HCEC 1CT (cell line): Measurements from ENCODE around the gene SCN9A.
A peak's percentile ranks its signal among the peaks of the same experiment; 100 is the strongest.
"Not testable (repeated sequence)": the region's sequence is repeated elsewhere in the genome, so short reads cannot be mapped to it uniquely, and the experiment has no call there.

Experiments
- DNase-seq: peaks from one replicate; pipeline ENCODE4 v3.0.0-alpha.2; 2017

Gene SCN9A

DNA sequence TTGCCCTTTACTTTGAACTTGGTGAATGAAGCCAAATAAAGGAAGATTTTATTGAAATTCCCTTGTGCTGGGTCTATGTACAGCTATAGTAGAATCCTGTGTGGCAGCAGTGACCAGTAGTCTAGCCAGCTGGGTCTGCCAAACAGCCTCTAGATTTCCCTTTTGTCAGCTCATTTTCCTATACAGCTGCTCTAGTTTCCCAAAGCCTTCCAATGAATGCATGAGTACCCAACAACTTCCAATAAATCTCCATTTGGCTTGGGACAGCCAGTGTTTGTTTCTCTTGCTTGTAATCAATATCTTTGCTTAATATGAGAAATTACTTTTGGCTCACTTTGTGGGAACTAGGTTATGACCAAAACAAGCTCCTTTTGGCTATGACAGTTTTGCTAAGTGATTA is 43.6 kb downstream of the SCN9A start:
- DNase-seq: peak; percentile 27

DNA sequence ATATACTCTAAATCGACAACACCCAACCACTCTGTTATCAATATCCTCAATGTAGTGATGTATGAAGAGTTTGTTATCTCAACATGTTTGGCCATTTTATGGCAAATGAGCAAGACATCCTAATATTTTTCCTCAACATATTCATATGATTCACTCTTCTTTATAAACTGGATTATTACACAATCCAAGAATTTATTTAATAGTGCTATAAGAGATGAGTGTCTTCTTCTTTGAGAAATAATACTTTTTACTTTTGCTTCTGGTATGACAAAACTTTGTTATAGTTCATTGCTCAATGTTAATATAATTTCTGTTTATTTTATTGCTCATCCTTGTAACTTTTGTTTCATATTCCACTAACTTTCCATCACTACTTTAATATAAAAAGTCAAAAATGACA is 44.3 kb downstream of the SCN9A start:
- peak; percentile 66 for DNase-seq

DNA sequence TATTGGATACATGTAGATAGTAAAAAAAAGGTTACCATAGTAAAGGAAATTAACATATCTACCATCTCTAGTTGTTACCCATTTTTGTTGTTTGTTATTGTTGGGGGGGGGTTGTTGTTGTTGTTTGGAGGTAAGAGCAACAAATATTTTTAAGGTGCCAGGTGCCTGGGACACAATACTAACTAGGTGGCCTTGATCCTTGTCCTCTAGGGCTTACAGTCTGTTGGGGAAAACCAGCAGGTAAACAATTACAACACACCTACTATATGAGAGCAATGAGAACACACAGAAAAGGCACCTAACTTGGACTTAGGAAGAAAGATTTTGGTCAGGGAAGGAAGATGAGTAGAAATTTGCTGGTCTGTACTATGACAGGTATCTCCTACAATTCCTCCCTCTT is 46.3 kb downstream of the SCN9A start:
- no peak for DNase-seq

DNA sequence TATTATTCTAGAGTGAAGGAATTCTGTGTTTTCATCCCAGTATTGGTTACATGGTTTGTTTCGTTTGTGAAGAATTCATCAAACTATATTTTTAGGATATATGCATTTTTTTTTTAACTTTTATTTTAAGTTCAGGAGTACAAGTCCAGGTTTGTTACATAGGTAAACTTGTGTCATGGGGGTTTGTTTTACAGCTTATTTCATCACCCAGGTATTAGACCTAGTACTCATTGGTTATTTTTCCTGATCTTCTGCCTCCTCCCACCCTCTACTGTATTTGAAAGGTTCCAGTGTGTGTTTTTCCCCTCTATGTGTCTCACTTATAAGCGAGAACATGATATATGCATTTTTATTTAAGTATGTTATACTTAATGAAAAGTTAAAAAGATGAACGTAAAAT is 47.6 kb downstream of the SCN9A start:
- no peak for DNase-seq

DNA sequence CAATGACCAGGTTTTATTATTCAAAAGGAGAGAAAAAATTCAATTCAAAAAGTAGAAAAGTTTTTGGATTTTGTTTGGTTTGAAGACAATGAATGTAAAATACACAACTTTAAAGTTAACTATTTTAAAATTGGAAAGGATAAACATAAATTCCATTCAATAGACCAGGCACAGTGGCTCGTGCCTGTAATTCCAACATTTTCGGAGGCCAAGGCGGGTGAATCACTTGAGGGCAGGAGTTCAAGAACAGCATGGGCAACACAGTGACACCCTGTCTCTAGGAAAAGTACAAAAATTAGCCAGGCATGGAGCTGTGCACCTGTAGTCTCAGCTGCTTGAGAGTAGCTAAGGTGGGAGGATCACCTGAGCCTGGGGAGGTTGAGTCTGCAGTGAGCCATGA is 54.7 kb downstream of the SCN9A start:
- peak; percentile 37 for DNase-seq

DNA sequence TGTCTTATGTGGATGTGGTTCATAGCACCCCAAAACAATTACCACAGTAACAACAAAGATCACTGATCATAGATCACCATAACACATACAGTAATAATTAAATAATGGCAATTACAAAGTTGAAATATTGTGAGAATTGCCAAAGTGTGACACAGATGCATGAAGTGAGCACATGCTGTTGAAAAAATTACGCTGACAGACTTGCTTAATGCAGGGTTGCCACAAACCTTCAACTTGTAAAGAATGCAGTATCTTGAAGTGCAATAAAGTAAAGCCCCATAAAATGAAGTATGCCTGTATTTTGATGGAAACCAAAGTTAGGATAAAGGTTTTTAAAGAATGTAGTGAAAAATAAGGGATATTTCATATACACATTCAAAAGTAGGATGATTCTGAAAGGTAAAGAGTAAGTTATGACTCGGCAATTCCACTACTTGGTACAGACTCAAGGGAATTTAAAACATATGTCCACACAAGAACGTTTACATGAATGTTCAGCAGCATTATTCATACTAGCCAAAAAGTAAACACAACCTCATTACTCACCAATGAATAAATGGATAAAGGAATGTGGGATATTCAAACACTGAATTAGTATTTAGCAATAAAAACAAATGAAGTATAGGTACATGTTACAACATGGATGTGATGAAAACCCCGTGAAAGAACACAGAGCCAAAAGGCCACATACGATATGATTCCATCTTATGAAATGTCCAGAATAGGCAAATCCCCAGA is 61.6 kb downstream of the SCN9A start:
- DNase-seq: peak; percentile 97

DNA sequence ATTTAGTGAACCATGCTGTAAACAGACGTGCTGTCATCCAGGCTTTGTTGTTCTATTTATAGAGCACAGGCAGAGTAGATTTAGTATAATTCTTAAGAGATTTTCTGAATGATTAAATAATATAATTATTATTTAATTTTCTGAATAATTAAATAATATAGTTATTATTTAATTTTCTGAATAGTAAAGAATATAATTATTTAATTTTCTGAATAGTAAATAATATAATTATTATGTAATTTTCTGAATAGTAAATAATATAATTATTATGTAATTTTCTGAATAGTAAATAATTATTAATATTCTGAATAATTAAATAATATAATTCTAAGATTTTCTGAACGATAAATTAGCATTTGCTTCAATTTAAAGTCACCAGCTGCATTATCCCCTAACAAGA is 62.9 kb downstream of the SCN9A start:
- not testable (repeated sequence) for DNase-seq

DNA sequence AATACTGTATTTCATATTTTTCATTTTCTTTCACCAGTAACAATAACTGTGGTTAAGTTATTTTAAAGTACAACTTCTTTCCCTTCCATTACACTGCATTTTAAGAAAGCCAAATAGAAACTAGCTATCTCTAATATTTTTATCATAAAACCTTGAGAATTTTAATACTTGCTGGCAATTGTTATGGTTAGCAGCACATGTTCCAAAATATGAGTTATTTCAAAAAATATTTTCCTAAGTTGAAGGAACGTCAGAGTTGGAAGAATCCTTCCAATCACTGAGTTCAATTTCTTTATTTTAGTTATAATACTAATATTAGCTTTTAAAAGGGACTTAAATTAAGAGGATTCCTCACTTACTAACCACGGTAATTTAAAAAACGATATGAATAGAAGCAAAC is 68.4 kb downstream of the SCN9A start:
- DNase-seq: no peak

DNA sequence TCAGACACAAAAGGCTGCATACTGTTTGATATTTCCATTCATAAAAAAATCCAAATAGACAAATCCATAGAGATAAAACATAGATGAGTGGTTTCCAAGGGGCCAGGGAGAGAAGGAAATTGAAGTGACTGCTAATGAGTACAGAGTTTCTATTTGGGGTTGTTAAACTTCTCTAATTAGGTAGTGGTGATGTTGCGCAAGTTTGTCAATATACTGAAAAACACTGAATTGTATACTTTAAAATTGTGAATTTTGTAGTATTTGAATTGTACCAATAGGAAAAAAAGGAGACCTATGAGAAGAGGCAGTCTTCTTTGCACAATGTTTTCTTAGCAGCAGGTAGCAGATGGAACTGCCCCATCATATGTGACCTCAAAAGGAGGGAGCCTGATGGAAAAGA is 71.1 kb downstream of the SCN9A start:
- no peak for DNase-seq

DNA sequence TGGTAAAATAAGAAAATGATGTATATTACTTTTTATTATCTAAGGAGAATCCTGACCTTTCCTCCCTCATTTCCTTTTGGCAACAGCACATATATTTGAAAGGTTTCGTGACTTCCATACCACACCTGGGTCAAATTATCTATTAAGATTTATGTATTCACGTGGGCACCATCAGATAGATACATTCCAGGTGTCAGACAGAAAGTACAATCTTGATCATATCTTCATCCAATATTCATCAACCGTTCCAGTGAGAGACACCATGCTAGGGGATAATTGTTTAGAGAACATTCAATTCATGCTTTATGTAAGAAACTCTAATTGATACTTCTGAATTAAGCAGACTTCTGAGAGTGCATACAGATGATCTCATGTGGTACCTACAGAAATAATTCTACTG is 73.7 kb downstream of the SCN9A start:
- no peak for DNase-seq

DNA sequence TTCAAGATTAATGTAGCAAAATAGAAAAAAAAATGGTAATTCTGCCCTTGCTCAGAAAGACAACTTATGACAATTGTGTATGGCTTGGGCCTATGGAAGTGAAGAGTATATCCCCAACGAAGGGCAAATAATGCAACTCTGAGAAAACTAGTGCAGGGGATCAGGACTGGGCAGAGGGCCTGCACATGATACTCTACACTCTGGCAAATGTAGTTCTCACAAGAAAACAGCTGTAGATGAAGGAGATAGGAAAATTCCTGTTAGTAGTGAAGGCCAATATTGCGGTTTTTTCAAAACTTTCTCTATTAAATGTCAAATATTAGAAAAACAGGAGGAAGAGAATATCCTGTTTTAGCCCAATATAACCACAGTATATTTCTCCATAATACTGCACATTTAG is 77.8 kb downstream of the SCN9A start:
- DNase-seq: no peak

DNA sequence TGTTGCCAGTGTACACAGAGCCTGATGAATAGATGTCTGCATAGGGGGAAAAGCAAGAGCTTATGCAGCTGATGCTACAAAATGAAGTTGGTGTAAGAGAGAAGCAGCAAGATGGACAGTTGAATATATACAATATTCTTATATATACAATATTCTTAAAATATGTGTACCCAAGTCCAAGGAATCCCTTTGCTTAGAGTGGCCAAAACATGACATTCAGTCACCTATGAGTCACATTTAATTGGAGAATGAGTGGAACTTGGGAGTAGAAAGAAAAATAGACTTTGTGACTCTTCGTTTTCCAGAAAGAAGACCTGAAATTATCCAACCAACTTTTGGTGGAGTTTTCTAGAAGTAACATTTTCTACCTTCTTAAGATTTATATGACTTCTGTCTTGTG is 81.8 kb downstream of the SCN9A start:
- DNase-seq: no peak

DNA sequence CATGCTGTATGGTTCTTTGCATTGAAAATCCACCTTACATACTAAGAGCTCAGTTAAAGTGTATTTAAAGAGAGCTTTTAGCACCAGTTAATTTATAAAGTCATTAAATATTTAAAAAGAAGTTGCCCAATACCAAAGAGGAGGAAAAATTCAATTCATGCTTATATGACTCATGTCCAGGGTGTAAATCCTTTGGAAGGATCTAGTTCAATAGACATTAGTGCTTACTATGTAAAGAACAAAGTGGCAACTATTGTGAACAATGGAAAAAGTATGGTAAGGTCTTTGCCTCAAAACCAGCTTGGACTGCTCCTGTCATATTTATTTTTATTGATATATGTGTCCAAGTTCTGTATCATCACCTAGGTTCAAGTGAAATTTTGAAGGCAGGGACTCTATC is 90.5 kb downstream of the SCN9A start:
- DNase-seq: no peak

DNA sequence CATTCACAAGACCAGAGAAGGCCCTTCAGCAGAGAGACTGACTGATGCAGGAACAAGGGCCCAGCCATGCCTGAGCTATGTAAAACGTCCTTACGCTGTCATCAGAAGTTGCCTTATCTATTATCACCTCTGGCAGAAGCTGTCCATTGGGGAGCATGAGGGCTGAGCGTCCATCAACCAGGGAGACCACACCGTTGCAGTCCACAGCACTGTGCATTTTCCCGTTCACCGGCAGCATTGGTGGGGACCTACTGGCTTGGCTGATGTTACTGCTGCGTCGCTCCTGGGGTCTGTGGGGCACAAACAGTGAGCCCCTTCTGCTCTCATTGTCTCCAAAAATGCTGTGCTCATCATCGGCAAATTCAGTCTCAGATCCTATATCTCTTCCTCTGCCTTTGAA is 91.4 kb downstream of the SCN9A start:
- no peak for DNase-seq

DNA sequence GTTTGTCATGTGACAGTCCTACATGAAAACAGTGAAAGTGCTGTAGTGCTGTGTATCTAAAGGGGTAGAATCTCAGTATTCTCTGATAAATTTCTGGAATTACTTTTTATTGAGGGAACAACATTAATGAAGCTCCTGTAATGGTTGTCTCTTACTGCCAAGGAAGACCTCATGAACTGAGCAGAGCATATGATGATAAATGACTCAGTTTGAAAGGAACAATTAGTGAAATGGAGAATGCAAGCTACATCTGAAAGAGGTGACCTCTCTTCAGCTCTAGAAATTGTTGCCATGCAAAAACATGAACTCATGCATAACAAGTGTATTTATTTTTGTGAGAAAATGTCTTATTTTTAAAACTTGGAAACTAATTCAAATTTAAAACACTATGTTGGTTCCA is 93.6 kb downstream of the SCN9A start:
- no peak for DNase-seq

DNA sequence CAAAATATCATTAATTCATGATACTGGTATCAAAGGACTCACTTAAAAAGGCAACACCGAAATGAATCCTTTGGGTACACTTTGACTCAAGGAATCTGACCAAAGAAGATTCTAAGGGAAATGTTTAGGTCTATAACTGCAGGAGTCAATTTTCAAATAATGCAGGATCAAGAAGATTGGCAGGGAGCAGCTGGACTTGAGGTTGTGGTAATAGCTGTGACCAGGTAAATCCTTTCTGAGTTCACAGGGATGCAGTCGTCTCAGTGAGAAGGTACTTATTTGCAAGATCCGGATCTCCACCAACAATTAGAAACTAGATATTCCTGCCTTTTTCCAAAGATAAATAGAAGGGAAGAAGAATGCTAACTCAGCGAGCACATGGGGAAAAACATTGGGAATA is 96.9 kb downstream of the SCN9A start:
- DNase-seq: no peak

DNA sequence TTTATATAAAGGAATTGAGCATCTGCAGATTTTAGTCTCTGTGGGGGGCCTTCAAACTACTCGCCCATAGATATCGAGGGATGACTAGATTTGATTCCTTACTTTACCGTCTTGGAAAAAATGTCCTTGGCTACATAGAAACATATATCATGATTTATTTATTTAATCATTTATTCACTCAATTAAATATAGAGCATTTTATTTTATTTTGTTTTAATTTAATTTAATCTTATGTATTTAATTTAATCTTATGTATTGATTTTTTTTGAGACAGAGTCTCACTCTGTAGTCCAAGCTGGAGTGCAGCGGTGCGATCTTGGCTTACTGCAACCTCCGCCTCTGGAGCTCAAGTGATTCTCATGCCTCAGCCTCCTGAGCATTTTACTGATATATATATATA is 105.4 kb downstream of the SCN9A start:
- no peak for DNase-seq

DNA sequence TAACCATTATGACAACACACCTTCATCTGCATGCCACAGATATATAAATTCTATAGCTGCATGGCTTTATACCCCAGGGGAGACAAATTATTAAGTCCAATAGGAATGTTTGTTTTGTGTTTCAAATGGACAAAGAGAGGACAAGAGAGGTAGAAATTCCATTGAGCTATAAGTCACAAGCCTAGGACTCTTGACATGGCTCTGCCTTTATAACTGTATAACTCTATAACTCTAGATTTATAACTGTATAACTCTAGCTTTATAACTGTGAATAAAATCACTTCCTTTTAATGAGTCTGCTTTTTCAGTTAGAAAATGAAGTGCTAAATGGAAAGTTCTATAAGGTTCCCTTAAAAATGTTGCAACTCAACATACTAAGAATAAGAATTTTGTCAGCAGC is 106.4 kb downstream of the SCN9A start:
- no peak for DNase-seq

DNA sequence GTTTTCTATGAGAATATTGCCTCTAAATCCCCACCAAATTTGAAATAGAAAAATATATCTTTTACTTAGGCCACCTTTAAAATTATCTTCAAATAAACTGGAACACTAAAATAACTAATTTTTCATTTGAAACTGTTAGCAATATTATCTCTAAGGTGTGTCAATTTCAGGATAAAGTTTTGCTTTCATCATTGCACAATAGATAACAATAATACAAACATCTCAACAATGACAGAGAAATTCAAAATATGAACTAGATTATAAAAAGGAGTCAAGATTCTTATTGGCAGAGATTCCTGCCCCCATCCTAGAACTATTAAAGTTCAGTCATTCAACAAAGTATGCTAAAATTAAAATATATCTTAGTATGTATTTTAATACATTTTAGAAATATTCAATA is 117.9 kb downstream of the SCN9A start:
- no peak for DNase-seq

DNA sequence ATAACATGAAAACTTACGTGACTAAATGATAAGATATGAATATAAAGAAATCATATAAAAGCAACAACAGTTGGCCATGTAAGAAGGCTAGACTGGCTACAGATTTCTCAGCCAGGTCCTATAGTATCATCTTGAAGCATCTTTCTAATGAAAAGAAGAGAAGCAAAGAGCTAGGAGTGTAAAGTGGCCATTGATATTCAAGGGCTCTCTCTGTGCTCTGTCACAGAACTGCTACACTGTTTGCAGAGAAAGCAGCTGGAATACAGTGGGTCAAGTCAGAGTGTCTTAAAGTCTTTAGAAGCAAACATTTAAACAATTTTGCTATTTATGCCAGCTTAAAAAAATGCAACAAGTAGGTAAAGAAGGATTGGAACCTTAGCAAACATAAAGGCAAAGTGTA is 118.8 kb downstream of the SCN9A start:
- no peak for DNase-seq

DNA sequence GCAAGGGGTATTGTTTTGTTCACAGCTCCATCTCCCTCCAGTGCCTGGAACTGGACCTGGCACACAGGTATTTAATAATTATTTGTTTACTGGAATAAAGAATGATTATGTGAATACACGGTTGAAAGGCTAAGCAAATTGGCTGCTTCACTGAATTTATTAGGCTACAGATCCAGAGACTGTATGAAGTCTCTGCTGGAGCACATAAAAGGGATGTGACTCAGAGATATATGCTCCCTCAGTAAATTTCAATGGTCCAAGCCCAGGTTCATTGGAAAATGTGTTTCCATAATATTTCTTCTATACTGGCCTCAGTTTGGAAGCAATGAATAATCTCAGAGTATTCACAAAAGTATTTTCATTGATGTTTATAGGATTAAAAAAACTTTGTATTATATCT is 126.4 kb downstream of the SCN9A start:
- no peak for DNase-seq

DNA sequence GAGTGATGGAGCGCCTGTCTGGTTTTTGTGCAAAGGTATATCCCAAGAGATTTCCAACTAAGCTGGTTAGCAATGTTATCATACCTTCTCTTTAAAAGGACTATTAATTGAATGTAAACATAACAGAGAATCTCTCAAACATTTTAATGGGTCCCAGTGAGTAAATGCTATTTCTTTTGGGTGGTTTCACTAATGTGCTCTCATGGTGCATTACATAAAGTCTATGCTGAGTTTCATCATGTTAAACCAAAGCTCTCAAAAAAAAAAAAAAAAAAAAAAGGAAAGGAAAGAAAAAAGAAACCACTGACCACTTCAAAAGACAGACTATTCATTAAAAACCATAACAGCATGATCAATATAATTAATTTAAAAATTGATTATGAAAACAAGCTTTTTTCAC is 128.8 kb downstream of the SCN9A start:
- DNase-seq: no peak

DNA sequence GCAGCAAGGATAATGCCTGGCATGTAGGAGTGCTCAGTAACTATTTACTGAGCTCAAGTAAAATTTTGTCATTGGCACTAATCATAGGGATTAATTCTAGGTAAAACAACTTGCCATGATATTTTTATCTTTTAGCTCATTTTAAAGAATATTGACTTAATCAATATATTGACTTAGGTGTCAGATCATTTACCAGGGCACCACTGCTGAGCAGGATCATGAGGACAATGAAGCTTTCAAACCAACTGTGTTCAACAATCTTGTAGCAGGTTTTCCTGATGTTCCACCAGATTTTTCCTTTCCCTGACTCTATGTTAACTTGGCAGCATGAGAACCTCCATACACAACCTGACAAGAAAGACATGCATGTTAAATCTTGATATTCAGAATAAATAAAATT is 133.4 kb downstream of the SCN9A start:
- no peak for DNase-seq

DNA sequence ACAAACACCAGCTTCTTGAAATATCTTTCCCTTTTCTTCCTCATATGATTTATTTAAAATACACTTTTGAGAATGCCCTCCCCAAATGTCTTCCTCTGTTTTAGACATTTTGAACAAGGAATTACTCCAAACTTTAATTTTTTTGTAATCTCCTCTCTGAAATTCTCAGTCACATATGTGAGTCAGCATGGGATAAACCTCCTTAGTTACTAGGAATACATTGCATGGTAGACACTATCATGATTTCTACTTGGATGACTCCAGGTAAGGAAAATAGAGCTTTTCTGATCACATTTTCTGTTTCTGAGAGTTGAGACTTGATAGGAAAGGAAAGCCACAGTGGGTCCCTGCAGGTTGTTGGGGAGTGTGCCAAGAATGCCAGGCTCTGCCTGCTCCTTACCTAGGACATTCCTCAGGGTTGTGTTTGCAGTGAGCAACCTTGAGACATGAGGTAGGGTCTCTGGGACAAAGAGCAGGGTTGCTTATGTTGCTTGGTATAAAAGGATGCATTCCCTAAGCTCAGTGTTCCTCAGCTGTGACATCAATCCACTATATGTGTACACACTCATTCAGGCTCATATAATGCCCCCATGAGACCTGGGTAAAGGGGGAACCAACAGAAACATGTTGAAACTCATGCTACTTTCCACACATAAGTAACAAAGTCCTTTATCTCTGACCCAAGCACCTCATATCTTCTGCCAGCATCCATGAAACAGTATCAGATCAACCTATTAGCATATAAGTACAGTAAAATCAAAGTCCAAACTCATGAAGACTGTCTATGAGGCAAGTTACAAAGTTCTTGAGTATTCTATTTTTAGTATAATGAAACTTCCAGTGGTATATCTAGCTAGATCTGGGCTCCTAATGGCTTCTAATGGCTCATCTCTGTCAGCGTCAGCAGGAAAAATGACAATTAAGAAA is 135.1 kb downstream of the SCN9A start:
- peak; percentile 35 for DNase-seq

DNA sequence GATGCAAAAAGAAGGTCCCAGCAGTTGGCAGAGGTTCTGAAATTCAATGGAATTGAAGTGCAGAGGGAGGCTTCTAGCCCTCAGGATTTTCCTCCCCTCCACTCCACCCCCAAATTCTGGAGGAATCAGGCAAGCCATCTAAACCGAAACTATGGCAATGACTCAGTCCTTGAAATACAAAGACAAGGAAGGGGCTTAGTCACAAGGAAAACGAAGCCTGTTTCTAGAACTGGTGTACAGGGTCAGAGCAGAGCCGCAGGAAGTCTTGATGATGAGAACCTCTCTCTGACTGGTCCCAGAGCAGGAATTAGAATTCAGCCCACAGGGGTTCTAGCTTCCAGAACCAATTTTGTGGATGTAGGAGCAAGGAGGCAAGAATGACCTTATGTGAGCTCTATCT is 136.2 kb downstream of the SCN9A start:
- peak; percentile 95 for DNase-seq
